Glutamatergic neuron (in vitro differentiated cells): ENCODE results near the gene SNAP47. TPM values are rescaled to one million over a fixed set of nuclear protein-coding genes. Genes with fewer than 3 reads are reported as not detected.

Experiments
- DNase-seq: peaks from one replicate; pipeline ENCODE4 v3.0.0; 2022
- H3K27ac Mint-ChIP-seq: one replicate; pipeline ENCODE4 v1.8.0; 2020; ENCODE audit warnings: mild to moderate bottlenecking, mixed read lengths, inconsistent platforms; ENCODE audit not compliant: unreplicated experiment
- H3K27me3 Mint-ChIP-seq: one replicate; pipeline ENCODE4 v1.8.0; 2020; ENCODE audit warnings: mild to moderate bottlenecking, moderate library complexity, mixed read lengths, inconsistent platforms; ENCODE audit not compliant: unreplicated experiment
- H3K36me3 Mint-ChIP-seq: one replicate; pipeline ENCODE4 v1.8.0; 2020; ENCODE audit warnings: mild to moderate bottlenecking, mixed read lengths, inconsistent platforms; ENCODE audit not compliant: unreplicated experiment
- H3K4me1 Mint-ChIP-seq: one replicate; pipeline ENCODE4 v1.8.0; 2020; ENCODE audit warnings: mild to moderate bottlenecking, low read depth, mixed read lengths, inconsistent platforms; ENCODE audit not compliant: unreplicated experiment
- H3K4me3 Mint-ChIP-seq: one replicate; pipeline ENCODE4 v1.8.0; 2020; ENCODE audit warnings: mild to moderate bottlenecking, mixed read lengths, inconsistent platforms; ENCODE audit not compliant: unreplicated experiment
- H3K9me3 Mint-ChIP-seq: one replicate; pipeline ENCODE4 v1.8.0; 2020; ENCODE audit warnings: mild to moderate bottlenecking, moderate library complexity, mixed read lengths, inconsistent platforms; ENCODE audit not compliant: unreplicated experiment
- total RNA-seq: library from RNA; stranded (reverse); fragmentation: NEBNext Ultra II Directional; extraction: Animal tissue kit (Norgen Biotek cat#: 25700); gene quantifications from one replicate; pipeline ENCODE4 v1.2.1, GENCODE V29; 2021; ENCODE audit not compliant: unreplicated experiment
- TF ChIP-seq, protein P1 (sequence below): fragments of 200-600 bp; sonication (generic); IDR thresholded peaks from one replicate; pipeline ENCODE4 v1.5.0; 2021; ENCODE audit not compliant: partially characterized antibody, unreplicated experiment

SNAP47 gene
- total RNA-seq, 1 donor from 2014 or later: 34.0 TPM

DNA sequence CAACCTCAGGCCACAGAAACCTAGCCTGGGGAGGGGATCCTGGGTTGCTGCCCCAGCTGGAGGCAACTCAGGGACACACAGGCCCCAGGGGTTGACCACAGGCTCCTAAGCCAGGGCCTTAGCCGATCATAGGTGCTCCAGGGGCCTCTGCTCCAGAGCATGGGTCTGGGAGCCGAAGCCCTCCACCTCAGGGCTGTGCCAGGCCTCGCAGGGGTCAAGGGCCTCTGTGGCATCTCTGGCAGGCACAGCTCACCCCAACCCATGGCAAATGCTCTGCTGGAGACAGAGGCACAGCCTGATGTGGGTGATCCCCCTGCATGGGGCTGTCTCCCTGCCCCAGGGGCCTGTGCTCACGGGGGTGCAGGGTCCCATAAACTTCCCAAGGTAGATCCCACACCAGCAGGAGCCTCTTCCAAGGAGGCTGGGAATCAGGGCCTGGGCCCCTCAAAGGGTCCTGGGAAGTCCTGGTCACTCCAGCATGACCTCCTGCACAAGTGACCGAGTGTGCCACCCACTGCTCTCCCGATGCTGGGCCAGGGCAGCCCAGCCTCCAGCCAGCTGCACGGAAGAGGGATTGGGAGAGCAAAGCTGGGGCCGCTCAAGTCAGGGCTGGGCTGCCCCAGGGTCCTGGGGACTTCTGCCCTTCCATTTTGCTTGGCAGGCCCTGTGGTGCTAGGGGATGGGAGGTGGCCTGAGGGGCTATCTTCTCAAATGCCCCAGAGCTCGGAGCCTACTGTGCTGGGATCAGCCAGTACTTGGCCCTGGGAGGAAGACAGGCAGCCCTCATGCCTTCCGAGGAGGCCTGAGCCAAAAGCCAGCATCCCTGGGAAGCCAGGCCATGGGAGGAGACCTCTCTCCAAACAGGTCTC is 58.1 kb downstream of the SNAP47 start:
- Mint-ChIP-seq H3K4me1 (no peaks in the 10 kb centered on the region), H3K27ac (no peak overlapping the region)

DNA sequence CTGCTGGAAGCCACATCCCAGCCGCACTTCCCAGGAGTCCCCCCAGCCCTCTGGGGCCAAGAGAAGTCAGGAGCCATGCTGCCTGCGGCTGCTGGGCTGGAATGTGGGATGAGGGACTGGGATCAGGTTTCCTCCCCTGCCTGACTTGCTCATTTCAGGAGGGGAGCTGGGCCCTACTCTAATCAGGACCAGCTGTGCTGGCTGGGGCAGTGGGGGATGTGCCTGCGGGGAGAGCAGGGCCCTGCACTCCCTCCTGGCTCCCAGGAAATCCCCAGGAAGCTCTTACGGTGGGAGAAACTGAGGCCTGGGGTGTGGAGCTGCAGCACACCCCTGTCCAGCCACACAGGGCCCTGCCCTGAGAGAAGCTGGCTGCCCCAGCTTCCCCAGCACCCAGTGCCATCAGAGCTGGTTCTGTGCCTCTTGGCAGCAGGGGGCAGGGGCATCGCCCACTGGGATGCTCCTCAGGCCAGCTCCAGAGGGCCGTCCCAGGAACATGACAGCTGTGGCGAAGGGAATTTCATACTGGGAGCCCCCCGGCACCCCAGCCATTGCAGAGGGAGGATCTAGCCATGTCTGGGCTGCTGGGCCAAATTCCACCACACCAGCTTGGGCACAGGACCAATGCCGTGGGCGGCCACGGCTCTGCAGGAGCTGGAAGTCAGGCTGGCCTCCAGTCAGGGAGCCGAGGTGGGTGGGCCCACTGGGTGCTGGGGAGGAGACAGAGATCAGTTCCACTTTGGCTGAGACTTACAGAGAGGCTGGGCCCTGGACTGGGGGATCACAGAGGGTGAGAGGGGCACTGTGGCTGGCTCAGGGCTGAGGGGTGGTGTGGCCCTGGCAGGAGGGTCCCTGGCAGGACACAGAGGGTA is 58.9 kb downstream of the SNAP47 start:
- no peaks in the 10 kb centered on the region for H3K4me1 Mint-ChIP-seq
- no peak overlapping the region for H3K4me3 Mint-ChIP-seq
- H3K36me3 Mint-ChIP-seq: peaks cover 4% of the 10 kb centered on the region
- peaks cover 5% of the 10 kb centered on the region for H3K9me3 Mint-ChIP-seq
- TF ChIP-seq, protein P1, sequence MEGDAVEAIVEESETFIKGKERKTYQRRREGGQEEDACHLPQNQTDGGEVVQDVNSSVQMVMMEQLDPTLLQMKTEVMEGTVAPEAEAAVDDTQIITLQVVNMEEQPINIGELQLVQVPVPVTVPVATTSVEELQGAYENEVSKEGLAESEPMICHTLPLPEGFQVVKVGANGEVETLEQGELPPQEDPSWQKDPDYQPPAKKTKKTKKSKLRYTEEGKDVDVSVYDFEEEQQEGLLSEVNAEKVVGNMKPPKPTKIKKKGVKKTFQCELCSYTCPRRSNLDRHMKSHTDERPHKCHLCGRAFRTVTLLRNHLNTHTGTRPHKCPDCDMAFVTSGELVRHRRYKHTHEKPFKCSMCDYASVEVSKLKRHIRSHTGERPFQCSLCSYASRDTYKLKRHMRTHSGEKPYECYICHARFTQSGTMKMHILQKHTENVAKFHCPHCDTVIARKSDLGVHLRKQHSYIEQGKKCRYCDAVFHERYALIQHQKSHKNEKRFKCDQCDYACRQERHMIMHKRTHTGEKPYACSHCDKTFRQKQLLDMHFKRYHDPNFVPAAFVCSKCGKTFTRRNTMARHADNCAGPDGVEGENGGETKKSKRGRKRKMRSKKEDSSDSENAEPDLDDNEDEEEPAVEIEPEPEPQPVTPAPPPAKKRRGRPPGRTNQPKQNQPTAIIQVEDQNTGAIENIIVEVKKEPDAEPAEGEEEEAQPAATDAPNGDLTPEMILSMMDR: no peak
- DNase-seq: no peak
- H3K27ac Mint-ChIP-seq: no peak overlapping the region
- peaks cover 10% of the 10 kb centered on the region for H3K27me3 Mint-ChIP-seq

More for the DNA sequence above, 58.1 kb downstream of the SNAP47 start:
- Mint-ChIP-seq H3K36me3 (peaks cover 4% of the 10 kb centered on the region), H3K4me3 (no peak overlapping the region), H3K9me3 (peaks cover 5% of the 10 kb centered on the region), H3K27me3 (peaks cover 11% of the 10 kb centered on the region)
- TF ChIP-seq, protein P1: no peak
- no peak for DNase-seq

DNA sequence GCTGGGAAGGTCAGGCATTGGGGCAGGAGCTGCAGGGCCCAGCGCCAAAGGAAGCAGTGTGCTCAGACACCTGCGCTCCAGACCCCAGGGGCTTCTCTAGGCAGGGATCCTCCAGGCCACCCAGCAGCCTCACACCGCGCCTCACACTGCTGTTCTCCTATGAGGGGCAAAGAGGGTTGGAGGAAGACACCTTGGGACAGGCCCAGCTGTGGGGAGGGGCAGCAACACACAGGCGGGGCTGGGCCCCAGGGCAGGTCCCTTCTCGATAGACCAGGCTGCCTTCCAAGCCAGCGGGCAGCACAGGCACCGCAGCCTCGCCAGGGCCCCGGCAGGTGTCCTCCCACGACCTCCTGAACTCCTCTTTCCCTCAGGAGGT is 59.6 kb downstream of the SNAP47 start:
- peaks cover 12% of the 10 kb centered on the region for H3K27me3 Mint-ChIP-seq
- no peak overlapping the region for H3K4me3 Mint-ChIP-seq
- no peak overlapping the region for H3K27ac Mint-ChIP-seq
- no peaks in the 10 kb centered on the region for H3K4me1 Mint-ChIP-seq
- H3K9me3 Mint-ChIP-seq: peaks cover 5% of the 10 kb centered on the region
- TF ChIP-seq, protein P1: no peak
- H3K36me3 Mint-ChIP-seq: peaks cover 4% of the 10 kb centered on the region
- no peak for DNase-seq

DNA sequence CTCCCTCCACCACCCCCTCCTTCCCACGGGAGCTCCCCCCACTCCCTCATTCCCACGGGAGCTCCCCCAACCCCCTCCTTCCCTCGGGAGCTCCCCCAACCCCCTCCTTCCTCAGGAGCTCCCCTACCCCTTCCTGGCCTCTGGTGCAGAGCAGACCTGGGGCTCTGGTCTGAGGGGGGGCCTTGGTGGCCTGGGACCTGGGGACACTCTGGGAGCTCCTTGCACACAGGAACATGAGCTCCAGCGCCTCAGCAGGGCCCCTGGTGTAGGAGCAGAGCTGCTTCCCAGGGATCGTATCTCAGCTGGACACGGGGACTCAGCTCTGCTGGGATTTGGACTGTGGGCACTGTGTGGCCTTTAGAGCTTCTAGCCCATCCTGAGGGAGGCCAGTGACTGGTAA is 60.5 kb downstream of the SNAP47 start:
- no peak overlapping the region for H3K27ac Mint-ChIP-seq
- DNase-seq: no peak
- no peaks in the 10 kb centered on the region for H3K4me1 Mint-ChIP-seq
- peaks cover 5% of the 10 kb centered on the region for H3K9me3 Mint-ChIP-seq
- peaks cover 10% of the 10 kb centered on the region for H3K27me3 Mint-ChIP-seq
- H3K36me3 Mint-ChIP-seq: peaks cover 4% of the 10 kb centered on the region
- no peak overlapping the region for H3K4me3 Mint-ChIP-seq
- TF ChIP-seq, protein P1: no peak
